HG03103 (cell line): ENCODE measurements around the gene TSPEAR.

Experiments
- ATAC-seq: cut with Tn5 transposase; IDR thresholded peaks from one replicate; pipeline ENCODE4 v1.9.1; 2021; ENCODE audit warnings: low read depth; ENCODE audit not compliant: unreplicated experiment

The TSPEAR gene

GRCh38 chr21:44711327-44712202 lies at the start of gene TSPEAR:
TSPEAR (minus strand) TSS chr21:44711572; CDS start chr21:44711514, 58 bp downstream.
- ATAC-seq: no peak

- ATAC-seq: no peak
These were observed 49.0 kb upstream of the TSPEAR start for GRCh38 chr21:44760376-44760775.

DNA sequence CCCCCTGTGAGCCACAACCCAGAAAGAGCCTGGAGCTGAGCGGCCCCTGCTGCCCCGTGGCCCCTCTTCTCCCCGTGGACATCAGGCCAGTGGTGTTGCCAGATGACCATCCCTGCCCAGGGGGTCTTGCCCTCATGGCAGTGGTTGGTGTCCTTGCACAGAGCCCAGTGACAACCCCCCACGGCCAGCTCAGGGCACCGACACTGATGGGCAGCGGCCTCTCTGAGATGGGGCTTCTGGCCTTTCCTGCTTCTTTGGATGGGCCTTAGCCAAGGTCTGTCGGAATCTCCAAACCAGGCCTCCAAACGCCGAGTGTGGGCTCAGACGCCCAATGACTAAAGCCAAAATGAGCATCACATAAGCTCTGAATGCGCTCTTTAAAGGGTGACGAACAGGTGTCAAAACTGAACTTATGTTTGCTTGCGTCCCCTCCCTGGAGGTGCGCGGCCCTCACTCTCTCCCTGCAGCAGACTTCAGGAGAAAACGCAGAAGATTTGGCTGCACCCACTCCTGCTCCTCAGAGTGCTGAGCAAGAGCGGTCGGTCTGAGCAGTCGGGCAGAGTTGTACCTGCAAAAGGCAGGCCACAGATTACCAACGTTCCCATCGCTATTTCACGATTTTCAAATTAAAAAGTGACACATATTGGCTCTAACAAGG lies 48.4 kb upstream of the TSPEAR start:
- ATAC-seq: no peak

DNA sequence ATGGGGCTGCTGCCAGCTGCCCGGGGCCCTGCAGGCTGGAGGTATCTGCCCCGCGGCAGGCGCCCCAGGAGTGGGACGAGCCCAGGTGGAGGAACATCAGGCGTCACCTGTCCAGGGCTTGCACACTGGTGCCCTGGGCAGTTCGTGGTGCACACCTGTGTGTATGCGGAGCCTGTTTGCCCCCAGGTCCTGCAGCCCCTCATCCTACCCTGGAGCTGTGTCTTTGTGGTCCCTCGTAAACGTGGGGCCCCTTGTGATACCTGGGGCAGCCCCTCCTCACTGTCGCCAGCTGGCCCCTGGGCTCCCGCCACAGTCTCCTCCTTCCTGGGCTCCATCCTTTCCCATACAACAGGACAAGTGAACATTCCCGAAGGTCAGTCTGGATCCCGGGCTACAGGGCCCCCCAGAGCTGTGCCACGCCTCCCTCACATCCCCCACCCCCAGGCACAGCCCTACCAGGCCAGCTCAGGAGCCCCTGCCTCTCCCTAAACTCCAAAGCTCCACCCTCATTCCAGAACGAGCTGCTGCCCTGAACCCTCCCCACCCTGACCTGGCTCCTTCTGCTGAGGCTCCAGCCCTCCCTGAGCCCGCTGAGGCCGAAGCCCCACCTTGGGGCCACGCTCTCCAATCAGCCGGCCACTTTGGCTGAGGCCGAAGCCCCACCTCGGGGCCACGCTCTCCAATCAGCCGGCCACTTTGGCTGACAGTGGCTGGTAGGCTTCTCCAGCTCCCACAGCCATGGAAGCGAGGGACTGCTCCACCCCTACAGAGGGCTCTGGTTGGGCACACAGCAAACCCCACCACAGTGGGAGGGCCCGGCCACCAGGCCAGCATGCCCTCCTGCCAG lies 47.6 kb upstream of the TSPEAR start:
- no peak for ATAC-seq

GRCh38 chr21:44758141-44758561 lies 46.8 kb upstream of the TSPEAR start:
- no peak for ATAC-seq

DNA sequence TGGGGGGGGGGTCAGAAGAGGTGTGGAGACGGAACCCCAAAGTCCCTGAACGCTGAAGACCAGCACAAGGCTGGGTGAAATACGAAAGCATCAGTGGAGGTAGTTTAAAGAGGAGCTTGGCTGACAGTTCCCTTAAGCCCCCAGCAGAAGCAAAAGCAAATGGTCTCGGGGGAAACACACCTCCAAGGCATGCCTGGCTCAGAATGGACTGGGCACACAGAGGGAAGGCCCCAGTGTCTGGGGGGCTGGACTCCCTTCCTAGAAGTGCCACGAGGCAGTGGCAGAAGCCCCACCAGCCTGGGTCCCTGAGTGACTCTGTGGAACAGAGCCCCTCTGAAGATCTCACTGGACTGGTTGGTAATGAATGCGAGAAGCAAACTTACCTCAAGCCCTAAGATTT lies 46.4 kb upstream of the TSPEAR start:
- no peak for ATAC-seq

GRCh38 chr21:44756423-44757185 lies 45.2 kb upstream of the TSPEAR start:
- no peak for ATAC-seq

DNA sequence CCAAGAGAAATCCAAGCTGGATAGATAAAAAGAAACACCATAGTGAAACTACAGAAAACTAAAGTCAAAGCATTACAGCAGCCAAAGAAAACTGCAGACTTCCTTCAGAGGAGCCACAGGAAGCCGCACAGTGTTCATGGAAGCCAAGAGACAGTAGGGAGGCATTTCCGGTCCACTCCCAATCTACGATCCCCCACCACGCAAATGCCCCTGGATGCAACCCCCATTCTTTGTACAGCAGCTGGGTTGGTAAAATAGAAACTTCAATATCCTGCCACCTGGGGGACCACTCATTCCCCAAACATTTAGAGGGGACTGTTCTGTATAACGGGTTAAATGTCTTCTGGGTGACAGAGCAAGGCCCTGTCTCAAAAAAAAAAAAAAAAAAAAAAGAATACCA lies 43.9 kb upstream of the TSPEAR start:
- ATAC-seq: no peak

DNA sequence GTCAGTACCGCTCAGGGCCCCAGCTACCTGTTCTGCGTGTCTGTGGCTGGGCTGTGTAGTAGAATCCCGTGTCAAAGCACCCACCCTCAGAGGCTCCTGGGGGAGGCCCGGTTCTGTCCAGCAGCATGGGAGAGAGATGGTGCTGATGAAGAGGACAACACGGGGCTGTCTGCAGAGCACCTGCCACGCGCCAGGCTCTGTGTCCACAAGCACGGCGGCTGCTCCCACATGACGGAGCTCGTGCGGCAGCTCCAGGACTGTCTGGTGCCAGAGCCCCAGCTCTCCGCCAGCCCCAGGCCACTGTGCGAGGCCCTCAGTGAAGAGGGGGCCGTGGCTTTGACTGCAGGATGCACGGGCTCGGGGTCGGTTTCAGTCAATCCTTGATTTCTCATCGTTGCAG lies 42.0 kb upstream of the TSPEAR start:
- no peak for ATAC-seq

GRCh38 chr21:44752671-44753235 lies 41.4 kb upstream of the TSPEAR start:
- ATAC-seq: no peak

DNA sequence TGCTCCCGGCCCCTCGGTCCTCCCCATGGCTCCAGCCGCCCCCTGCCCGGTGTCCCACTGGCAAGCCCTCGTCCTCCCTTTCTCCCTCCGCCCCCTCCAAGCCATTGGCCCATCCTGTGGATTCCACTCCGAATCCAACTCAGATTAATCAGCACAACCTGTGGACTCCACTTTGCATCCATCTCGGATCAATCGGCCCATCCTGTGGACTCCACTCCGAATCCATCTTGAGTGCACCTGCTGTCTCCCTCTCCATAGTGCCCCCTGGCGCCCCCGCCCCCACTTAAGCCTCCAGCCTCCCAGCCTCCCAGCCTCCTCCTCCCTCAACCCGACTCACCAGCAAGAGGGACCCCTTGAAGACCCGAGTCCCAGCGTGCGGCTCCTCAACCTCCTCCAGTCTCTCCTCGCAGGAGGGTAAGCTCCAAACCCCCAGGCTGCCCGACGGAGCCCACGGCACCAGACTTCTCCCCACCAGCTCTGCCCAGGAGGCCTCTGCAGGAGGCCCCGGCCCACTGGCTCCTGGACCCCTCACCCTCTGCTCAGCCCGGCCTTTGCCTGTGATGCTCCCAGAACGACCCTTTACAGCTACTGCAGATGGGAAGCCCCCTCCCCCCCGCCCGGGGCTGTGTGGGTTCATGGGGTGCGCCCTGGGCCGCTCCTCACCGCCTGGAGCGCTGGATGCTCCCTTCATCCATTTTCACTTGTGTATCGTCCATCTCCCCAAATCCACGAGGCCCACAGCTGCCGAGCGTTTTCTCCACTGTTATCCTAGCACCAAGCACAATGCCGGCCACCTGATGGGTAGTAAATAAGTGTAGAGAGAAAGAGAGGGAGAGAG lies 40.6 kb upstream of the TSPEAR start:
- no peak for ATAC-seq

GRCh38 chr21:44751186-44751798 lies 39.9 kb upstream of the TSPEAR start:
- ATAC-seq: no peak

GRCh38 chr21:44750675-44751025 lies 39.3 kb upstream of the TSPEAR start:
- ATAC-seq: no peak

DNA sequence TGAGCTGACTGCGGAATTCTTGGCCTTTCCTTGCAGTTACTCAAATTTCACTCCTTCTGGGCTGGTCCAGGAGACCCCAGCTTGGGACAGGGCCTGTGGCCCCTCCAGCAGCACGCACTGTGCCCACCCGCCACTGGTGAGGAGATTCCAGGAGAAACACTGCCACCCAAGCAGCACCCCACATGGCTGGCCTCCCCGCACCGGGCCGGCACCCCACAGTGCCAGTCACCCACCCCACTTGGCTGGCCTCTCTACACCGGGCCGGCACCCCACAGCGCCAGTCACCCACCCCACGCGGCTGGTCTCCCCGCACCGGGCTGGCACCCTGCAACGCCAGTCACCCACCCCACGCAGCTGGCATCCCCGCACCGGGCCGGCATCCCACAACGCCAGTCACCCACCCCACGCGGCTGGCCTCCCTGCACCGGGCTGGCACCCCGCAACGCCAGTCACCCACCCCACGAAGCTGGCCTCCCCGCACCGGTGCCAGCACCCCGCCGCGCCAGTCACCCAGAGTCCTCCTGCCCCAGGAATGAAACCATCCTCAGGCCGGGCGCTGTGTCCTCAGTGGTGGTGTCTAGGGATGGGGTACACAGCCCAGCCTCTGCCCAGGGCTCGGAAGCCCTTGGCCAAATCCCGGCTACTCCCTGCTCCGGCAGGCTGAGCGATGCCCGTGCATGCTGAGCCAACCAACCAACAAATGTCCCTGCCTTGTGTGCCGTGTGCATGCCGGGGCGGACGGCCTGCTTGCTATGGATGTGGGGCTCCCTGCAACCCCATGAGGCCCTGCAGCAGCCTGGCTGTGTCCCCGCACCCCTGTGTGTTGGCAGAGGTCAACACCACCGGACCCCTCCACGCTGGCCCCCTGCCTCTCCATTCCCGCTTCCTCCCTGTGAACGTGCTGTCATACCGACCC lies 38.6 kb upstream of the TSPEAR start:
- no peak for ATAC-seq

DNA sequence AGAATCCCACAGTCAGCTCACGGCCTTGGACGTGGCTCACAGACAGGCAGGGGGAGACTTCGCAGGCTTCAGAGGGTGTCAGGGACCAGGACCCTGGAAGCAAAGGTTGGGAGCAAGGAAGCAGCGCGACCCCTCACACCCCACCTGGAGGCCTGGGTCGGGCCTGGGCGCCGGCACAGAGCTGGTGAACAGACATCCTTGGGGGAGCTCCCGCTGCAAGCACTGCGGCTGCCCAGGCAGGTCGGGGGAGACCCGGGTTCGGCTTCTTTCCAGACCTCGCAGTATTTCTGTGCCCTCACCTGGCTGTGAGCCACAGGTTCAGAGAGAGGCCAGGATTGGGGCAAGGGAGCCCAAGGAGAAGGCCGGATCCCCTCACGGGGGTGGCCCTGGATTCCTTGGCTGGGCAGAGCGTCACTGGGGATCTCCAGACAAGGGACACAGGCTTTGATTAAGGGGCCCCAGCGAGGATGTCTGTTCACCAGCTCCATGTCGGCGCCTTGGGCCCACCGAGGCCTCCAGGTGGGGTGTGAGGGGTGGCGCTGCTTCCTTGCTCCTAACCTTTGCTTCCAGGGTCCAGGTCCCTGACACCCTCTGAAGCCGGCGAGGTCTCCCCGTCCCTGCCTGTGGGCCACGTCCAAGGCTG lies 37.9 kb upstream of the TSPEAR start:
- ATAC-seq: no peak

- no peak for ATAC-seq
These were observed 37.2 kb upstream of the TSPEAR start for GRCh38 chr21:44748621-44749020.

GRCh38 chr21:44742418-44743153 lies 31.2 kb upstream of the TSPEAR start:
- no peak for ATAC-seq
